HG03196 (cell line): ENCODE data around the gene ITGA4.
"Not testable (repeated sequence)": the region's sequence is repeated elsewhere in the genome, so short reads cannot be mapped to it uniquely, and the experiment has no call there.

ENCODE experiments used
- ATAC-seq: cut with Tn5 transposase; IDR thresholded peaks from one replicate; pipeline ENCODE4 v1.9.1; 2021; ENCODE audit not compliant: unreplicated experiment

Gene ITGA4

DNA sequence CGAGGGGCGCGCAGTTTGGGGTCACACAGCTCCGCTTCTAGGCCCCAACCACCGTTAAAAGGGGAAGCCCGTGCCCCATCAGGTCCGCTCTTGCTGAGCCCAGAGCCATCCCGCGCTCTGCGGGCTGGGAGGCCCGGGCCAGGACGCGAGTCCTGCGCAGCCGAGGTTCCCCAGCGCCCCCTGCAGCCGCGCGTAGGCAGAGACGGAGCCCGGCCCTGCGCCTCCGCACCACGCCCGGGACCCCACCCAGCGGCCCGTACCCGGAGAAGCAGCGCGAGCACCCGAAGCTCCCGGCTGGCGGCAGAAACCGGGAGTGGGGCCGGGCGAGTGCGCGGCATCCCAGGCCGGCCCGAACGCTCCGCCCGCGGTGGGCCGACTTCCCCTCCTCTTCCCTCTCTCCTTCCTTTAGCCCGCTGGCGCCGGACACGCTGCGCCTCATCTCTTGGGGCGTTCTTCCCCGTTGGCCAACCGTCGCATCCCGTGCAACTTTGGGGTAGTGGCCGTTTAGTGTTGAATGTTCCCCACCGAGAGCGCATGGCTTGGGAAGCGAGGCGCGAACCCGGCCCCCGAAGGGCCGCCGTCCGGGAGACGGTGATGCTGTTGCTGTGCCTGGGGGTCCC is at the start of gene ITGA4:
Gene ITGA4 (plus strand): TSS at position 266 of the 620 bp plus-strand sequence. CDS start 269 bp downstream, at position 535.
- peak; percentile 77 for ATAC-seq

DNA sequence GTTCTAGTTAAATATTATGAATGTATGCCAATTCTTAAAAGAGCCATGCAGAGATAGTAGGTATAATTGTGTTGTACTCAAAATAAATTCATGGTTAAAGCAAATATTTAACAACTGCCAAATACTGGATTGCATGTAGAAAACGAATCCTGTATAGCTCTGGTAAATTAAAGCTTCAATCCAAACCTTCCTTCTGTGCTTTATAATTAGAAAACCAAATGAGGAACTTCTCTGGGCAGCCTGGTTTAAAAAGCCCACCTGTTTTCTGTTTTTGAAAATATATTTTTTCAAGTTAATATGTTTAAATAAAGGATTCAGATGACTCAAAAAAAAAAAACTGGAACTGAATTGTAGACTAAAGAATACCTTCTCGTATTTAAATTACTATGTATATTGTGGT is 48.3 kb upstream of the ITGA4 start:
- ATAC-seq, result no peak

DNA sequence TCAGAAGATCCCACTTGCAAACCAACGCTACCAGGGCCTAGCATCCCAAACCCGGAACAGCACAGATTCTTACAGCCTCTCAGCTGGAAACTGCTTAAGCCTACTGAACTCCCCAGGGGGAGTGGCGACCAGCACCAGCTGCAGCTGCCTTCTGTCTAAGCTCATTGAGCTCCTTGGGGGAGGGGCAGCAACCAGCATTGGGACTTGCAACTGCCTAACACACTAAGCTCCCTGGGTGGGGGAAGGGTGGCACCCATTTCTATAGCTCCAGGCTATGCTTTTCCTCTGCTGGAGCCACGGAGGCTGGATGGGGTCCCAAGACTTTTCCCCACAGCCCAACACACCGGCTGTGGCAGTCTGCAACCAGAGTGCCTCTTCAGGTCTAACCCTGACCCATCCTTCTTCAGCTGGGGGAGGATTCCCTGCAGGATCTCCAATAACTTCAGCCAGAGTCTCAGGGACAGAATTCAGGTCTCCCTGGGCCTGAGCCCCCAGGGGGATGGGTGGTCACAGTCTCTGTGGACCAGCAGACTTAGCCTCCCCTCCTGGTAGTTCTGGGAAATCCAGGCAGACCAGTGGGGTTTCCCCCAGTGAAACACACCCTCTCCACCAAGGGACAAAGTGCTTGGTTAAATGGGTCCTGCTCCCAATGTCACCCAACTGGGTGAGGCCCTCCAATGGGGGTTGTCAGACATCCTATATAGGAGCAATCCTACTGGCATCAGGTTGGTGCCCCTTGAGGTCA is 45.9 kb upstream of the ITGA4 start:
- ATAC-seq, result peak; percentile 93

DNA sequence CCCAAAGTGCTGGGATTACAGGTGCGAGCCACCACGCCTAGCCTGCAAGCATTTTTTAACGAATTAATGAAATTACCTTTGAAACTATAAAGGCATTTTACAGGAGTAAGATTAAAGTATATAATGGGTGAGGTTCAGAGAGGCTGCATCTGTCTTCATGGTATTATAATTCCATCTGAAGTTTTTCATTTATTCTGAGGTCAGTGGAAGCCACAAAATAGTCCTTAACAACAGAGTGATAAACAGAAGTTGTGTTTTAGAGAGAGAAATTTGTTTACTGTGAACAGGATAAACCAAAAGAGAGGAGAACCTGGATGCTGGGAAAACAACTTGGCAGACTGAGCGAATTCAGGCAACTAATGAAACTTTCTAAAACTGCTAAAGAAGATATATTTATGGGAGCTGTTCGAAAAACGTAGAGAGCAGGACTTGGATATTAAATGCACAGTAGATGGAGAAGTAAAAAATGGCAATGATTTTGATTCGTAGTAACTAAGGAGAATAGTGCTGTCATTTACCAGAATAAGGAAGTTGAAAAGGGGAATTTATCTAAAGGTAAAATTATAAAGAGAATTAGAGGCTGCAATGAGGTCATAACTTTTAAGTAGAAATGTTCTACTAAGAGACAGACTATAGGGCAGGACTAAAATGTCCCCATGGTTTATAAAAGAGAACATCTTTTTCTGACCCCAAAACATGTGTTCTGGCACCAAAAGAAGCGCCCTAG is 37.9 kb upstream of the ITGA4 start:
- ATAC-seq, result no peak

DNA sequence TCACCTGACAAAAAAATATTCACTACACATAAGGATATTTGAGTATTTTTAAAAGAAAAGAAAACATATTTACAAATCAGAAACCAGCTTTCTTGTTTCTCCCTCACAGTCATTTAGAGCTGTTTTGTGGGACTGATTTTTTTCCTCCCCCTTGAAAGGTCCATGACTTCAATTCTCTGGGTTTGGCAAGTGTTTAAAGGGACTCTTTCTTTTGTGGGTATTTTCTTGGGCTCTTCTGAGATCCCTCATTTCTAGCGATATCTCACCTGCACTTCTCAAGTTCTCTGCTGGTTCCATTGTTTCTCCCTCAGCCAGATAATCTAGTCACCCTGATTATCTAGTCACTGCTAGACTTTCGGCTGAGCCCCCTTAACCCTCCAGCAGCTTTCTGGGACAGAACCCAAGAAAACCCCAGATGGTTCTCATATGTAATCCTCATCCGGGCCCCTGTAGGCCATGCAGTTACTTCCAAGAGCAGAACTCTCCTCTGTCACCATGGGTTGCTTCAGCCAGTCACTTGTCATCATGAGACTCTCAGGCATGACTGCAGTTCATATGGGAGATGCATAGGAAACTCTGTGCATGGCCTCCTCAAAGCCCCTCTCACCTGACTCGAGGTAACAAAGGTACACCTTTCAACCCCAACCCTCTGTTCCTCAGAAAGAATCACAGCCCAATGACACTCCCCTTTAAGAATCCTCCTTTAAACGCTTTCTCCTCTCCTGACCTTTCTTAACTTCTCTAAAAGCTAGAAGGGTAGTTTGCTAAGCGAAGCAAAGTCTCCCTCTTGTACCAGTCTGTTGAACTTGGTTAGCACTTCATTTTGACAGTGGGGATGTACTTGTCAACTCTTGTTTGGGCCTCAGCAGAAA is 36.7 kb upstream of the ITGA4 start:
- no peak for ATAC-seq

DNA sequence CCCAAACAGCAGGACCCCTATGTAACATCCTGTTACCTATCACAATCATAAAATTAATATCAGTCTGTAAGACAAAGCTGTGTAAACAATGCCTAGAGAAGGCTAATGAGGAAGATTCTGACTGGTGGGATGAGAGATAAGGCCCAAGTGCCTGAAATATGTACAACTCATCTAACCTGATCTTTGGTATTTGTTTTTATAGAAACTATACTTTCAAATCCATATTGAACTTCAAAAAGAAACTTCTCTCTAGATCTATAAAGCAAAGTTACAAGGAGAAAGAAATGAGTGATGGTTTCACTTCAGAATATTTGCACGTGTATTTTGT is 36.1 kb upstream of the ITGA4 start:
- no peak for ATAC-seq

DNA sequence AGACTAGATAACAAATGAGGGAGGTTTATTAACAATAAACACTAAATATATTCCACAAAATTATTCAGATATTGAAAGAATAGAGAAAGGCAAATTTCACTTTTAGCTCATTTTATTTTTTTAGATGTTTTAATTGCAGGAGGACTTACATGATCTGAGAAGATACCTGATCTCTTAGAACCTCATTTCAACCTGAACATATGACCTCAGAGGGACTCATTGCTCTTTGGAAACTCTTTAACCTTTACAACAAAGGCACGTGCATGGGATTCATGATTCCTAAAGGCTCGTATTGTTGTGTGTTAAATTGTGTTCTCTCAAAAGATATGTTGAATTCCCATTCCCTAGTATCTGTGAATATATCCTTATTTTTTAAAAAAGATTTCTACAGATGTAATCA is 35.7 kb upstream of the ITGA4 start:
- ATAC-seq, result no peak

DNA sequence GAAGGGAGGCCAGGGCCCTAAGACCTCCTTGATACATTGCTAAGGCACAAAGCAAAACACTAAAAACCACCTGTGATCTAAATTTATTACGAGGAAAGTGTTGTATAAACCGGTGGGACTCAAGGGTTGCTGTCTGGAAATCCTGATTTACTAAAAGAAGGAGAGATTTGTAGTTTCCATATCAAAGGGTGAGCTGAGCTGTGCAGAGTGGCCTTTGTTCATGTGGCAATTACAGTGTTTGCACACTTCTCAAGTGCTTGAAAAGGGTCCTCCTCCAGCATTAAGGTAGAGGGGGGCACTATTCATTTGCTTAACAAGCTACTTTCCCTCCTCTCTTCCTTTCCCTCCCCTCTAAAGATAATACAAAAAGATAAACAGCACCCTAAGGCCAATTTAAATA is 30.5 kb upstream of the ITGA4 start:
- ATAC-seq, result no peak

DNA sequence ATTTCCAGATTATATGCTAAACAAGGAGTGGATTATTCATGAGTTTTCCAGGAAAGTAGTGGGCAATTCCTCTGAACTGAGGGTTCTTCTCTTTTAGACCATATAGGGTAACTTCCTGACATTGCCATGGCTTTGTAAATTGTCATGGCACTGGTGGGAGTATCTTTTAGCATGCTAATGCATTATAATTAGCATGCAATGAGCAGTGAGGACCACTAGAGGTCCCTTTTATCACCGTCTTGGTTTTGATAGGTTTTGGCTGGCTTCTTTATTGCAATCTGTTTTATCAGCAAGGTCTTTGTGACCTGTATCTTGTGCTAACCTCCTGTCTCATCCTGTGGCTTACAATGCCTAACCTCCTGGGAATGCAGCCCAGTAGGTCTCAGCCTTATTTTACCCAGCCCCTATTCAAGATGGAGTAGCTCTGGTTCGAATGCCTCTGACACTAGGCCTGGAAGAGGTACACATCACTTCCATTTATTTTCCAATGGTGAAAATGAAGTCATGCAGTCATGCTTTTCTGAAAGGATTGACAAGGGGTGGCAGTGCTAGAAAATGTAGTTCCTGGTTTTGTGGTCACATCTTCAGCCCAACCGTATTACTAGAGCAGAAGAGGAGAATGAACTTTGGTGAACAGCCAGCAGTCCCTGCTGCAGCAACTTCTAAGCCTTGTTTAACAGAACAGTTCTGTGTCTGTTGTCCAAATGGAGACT is 26.6 kb upstream of the ITGA4 start:
- ATAC-seq, result no peak

DNA sequence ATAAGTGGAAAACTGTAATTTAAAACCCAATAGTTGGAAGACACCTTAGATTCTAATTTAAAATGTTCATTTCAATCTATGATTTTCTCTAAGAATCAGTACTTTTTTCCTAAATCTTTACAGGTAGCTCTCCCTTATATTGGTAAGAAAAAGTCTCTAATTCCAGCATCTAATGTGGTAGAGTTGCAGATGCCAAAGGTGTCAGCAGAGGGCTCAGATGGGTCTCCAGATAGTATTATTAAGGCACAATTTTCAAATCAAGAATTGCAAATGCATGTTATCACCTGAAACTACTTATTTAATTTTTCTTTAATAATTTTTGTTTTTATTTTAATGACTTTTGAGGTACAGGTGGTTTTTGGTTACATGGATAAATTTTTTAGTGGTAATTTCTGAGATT is 25.5 kb upstream of the ITGA4 start:
- ATAC-seq, result no peak

DNA sequence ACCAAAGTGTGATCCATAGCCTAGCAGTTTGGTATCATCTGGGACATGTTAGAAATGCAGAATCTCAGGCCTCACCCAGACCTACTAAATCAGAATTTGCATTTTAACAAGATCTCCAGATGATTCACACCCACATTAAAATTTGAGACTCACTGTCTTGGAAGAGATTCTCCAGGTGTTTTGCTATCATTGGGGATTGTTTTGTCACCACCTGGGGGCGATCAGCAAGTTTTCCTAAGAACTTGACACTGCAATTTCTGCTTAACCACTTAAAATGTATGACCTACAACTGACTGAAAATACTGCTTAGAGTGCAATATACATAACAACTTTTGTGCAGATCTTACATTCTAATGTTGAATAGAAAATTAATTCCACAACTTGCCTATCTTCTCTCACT is 18.9 kb upstream of the ITGA4 start:
- ATAC-seq, result no peak

DNA sequence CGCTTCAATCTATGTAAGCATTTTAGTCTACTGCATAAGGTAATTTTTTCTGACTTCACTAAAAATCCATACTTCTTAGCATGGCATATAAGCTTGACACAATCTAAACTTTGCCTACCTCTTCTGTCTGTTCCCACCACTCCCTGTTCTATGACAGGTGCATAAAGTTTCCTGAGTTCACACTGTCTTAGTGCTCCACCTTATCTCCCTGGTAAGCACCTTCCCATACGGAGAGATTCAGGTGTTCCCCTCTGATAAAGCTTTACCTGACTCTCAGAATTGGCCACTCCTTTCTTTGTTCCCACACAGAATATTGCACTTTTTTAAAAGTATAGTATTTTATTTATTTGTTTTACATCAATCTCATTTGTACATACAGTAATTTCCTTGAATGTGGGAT is 16.8 kb upstream of the ITGA4 start:
- no peak for ATAC-seq

DNA sequence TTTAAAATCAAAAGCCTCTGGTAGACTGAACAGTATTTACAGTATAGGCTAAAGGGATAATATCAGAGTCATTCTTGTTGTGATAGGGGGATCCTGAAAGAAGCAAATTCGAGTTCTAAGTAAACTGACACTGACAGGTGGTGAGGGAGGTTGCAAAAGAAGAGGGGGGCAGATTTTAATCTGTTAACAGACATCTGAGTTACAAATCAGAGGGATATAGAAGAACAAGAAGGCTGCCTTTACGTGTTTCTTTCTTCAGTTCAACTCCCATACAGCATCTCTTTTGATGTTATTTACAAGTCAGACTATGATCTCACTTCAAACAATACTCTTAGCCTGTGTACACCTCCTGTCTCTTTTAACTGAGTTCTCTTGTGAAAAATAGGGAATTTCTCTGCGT is 16.3 kb upstream of the ITGA4 start:
- no peak for ATAC-seq

DNA sequence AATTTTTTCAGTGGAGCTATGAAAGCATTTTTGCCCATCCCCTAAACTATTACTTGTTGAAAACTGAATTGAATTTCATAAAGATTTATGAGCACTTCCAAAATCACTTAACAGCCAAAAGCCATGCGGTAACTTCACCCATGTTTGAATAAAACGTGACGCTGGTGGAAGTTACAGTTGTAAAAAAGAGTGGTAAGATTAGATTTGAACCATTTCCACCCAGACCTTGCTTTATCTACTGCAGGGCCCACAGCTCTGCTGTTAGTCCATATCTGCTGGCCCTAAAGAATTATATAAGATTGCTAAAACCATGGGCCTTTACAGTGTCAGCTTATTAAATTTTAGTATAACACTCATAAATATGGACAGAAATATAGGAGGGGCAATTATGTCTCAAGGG is 15.5 kb upstream of the ITGA4 start:
- no peak for ATAC-seq

DNA sequence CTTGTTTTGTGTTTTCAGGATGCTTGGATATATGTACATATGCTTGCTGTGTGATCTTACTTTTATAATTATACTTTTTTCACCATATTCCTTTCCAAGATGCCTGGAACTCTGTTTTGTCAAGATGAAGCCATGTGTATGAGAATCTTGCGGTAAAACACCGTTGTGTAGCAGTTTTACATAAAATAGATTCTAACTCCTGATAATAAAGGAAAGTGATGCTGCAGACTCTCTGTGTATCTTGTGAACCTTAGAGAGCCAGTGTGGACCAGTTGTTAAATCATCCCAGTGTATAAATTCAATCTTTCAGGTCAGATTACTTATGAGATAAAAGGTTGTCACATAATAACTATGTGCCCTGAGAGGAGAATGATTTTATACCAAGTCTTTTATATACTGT is 12.5 kb upstream of the ITGA4 start:
- no peak for ATAC-seq

DNA sequence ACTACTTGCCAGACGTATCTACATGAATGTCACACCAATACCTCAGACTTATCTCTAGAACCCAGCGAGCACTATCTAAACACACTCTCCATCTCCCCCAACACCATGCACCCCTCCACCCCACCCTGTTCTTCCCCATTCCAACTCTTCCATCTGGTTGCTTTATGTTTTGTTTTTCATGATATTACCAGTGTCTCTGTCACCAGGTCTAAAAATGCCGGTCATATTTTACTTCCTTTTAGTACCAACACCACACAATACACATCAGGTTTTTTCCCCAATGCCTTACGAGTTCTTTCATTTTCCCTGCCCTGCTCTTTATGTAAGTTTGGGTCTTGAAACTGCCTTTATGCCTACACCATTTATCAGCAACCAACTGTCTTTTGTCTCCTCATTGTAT is 10.2 kb upstream of the ITGA4 start:
- ATAC-seq, result peak; percentile 63

DNA sequence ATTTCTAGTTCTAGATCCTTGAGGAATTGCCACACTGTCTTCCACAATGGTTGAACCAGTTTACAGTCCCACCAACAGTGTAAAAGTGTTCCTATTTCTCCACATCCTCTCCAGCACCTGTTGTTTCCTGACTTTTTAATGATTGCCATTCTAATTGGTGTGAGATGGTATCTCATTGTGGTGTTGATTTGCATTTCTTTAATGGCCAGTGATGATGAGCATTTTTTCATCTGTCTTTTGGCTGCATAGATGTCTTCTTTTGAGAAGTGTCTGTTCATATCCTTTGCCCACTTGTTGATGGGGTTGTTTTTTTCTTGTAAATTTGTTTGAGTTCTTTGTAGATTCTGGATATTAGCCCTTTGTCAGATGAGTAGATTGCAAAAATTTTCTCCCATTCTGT is 7.9 kb upstream of the ITGA4 start:
- ATAC-seq, result not testable (repeated sequence)

DNA sequence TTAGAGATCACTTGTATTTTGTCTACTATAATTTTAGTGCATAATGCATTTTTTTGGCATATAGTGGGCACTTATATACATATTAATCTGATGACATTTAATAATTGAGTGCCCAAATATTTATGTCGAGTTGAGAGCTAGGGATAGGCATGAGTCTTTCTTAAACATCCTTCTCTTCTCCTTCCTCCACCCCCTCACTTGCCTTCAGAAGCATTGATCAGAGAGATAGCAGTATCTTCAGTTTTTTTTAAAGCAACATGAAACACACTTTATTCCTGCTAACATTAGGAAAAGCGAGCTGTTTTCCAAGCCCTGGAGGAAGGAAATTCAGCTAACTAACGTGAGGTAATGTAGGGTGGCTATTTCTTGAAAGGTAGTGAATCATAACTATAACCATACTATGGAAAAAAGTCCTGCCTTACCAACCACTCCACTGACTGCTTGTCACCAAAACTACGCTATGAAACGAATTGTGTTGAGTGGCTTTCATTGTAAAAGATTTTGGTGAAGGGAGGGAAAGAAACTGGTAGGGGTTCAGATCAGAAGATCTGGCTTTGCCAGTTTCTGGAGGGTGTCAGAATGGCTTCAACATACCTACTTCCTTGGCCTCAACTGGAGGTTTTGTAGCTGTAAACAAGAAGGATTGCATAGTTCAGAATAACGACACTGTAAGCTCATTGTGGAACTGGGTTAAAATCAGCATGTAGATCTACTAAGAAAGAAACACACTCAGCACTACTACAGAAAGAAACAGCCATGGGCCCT is 2.3 kb upstream of the ITGA4 start:
- no peak for ATAC-seq

DNA sequence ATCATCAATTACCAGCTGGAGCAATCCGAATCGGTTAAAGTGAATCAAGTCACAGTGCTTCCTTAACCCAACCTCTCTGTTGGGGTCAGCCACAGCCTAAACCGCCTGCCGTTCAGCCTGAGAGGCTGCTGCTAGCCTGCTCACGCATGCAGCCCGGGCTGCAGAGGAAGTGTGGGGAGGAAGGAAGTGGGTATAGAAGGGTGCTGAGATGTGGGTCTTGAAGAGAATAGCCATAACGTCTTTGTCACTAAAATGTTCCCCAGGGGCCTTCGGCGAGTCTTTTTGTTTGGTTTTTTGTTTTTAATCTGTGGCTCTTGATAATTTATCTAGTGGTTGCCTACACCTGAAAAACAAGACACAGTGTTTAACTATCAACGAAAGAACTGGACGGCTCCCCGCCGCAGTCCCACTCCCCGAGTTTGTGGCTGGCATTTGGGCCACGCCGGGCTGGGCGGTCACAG is 496 bp upstream of the ITGA4 start:
- ATAC-seq, result peak; percentile 74
